Measurements from ENCODE around the gene ARHGAP42.

- TF ChIP-seq CTCF (IDR thresholded peaks at IDR 0.05) (no peak), POLR2A (IDR thresholded peaks at IDR 0.05) (no peak)
Measured at GRCh38 chr11:100942016-100942415, 254.9 kb downstream of the ARHGAP42 start.
